Liver (tissue), 9 donors: ENCODE results near the gene UNC5CL. TPM values are rescaled to one million over a fixed set of nuclear protein-coding genes. Genes with fewer than 3 reads are reported as not detected.

Experiments
- DNase-seq: peaks from one replicate; pipeline ENCODE4 v3.0.0-alpha.2; 2017; ENCODE audit warnings: low spot score
- H3K27ac ChIP-seq, 2 donors: one replicate each; pipeline ENCODE4 v1.7.0; 2013; ENCODE audit warnings: inconsistent platforms in 2 of 2, low read length in 2 of 2, control low read depth in 1 of 2, low read depth in 1 of 2, mild to moderate bottlenecking in 1 of 2
- H3K27me3 ChIP-seq, 4 donors: one replicate each; pipeline versions ENCODE4 v1.6.1 to v1.7.0; 2013; ENCODE audit warnings: low read length in 3 of 4, inconsistent platforms in 1 of 4, mild to moderate bottlenecking in 1 of 4, moderate library complexity in 1 of 4; ENCODE audit not compliant: control insufficient read depth in 4 of 4, insufficient read depth in 4 of 4
- H3K36me3 ChIP-seq, 4 donors: one replicate each; pipeline versions ENCODE4 v1.6.1 to v1.7.0; 2013; ENCODE audit warnings: low read length in 3 of 4, mild to moderate bottlenecking in 3 of 4, low read depth in 1 of 4, moderate library complexity in 1 of 4; ENCODE audit not compliant: control insufficient read depth in 4 of 4, insufficient read depth in 3 of 4
- H3K4me1 ChIP-seq, 4 donors: one replicate each; pipeline versions ENCODE4 v1.6.1 to v1.7.0; 2013; ENCODE audit warnings: low read length in 3 of 4, mild to moderate bottlenecking in 3 of 4, moderate library complexity in 1 of 4; ENCODE audit not compliant: control insufficient read depth in 4 of 4, insufficient read depth in 4 of 4
- H3K4me3 ChIP-seq, 3 donors: one replicate each; pipeline versions ENCODE4 v1.6.1 to v1.7.0; 2013; ENCODE audit warnings: low read length in 3 of 3, control low read depth in 1 of 3, low read depth in 1 of 3, mild to moderate bottlenecking in 1 of 3
- H3K9ac ChIP-seq, 2 donors: one replicate each; pipeline ENCODE4 v1.7.0; 2013; ENCODE audit warnings: low read length in 2 of 2, mild to moderate bottlenecking in 2 of 2, moderate library complexity in 2 of 2, control low read depth in 1 of 2, low read depth in 1 of 2
- H3K9me3 ChIP-seq, 4 donors: one replicate each; pipeline versions ENCODE4 v1.6.1 to v1.7.0; 2013; ENCODE audit warnings: low read length in 3 of 4; ENCODE audit not compliant: control insufficient read depth in 4 of 4
- CTCF ChIP-seq: fragments of 150-350 bp; IDR thresholded peaks from 2 replicates; pipeline ENCODE4 v1.5.1; 2017; ENCODE audit warnings: improper control_type of control experiment, low read depth, low read length; ENCODE audit not compliant: missing input control
- EGR1 ChIP-seq, 2 donors: IDR thresholded peaks; 2 replicates each; pipeline ENCODE4 v1.6.1; 2016 to 2018; ENCODE audit warnings: antibody characterized with exemption in 2 of 2, low read depth in 2 of 2
- FOXA2 ChIP-seq: IDR thresholded peaks from 2 replicates; pipeline ENCODE4 v1.6.1; 2016; ENCODE audit warnings: antibody characterized with exemption
- GABPA ChIP-seq, 2 donors: IDR thresholded peaks in 1 of 2; conservative IDR thresholded peaks in 1 of 2; 2 replicates each; pipeline ENCODE4 v1.6.1; 2016; ENCODE audit warnings: antibody characterized with exemption in 2 of 2, mild to moderate bottlenecking in 1 of 2, moderate library complexity in 1 of 2
- HNF4A ChIP-seq, 2 donors: conservative IDR thresholded peaks; 2 replicates each; pipeline ENCODE4 v1.6.1; 2016; ENCODE audit warnings: antibody characterized with exemption in 2 of 2, mild to moderate bottlenecking in 2 of 2
- HNF4G ChIP-seq: IDR thresholded peaks from 2 replicates; pipeline ENCODE4 v1.6.1; 2016; ENCODE audit warnings: antibody characterized with exemption
- JUND ChIP-seq, 2 donors: IDR thresholded peaks; 2 replicates each; pipeline ENCODE4 v1.6.1; 2016; ENCODE audit warnings: antibody characterized with exemption in 2 of 2
- MAX ChIP-seq: IDR thresholded peaks from 2 replicates; pipeline ENCODE4 v1.6.1; 2016; ENCODE audit warnings: antibody characterized with exemption
- RAD21 ChIP-seq, 2 donors: IDR thresholded peaks; 2 replicates each; pipeline ENCODE4 v1.6.1; 2016; ENCODE audit warnings: antibody characterized with exemption in 2 of 2, mild to moderate bottlenecking in 2 of 2
- RXRA ChIP-seq, 2 donors: IDR thresholded peaks; 2 replicates each; pipeline ENCODE4 v1.6.1; 2017 to 2018; ENCODE audit warnings: antibody characterized with exemption in 2 of 2, mild to moderate bottlenecking in 1 of 2
- SP1 ChIP-seq: IDR thresholded peaks from 2 replicates; pipeline ENCODE4 v1.6.1; 2018; ENCODE audit warnings: antibody characterized with exemption, mild to moderate bottlenecking
- YY1 ChIP-seq: IDR thresholded peaks from 2 replicates; pipeline ENCODE4 v1.6.1; 2016; ENCODE audit warnings: antibody characterized with exemption, mild to moderate bottlenecking
- ZBTB33 ChIP-seq: IDR thresholded peaks from 2 replicates; pipeline ENCODE4 v1.6.1; 2016; ENCODE audit warnings: antibody characterized with exemption
- WGBS: extraction: QIAGEN DNeasy Blood & Tissue Kit; methylation state at CpG from one replicate; pipeline ENCODE4 v1.1.7; 2013; 5-methylcytosine and 5-hydroxymethylcytosine counted together
- polyA plus RNA-seq, 2 donors: library from polyadenylated mRNA; stranded (reverse) in 1 of 2; unstranded in 1 of 2; fragments of 200-250 nt in 1 of 2; fragments of >200 nt in 1 of 2; fragmentation: Nextera tagmentation in 1 of 2; extraction: Ambion mirVana in 1 of 2; gene quantifications; one replicate each; pipeline versions ENCODE4 v1.2.1 to v1.2.3, GENCODE V29; 2013 to 2015
- total RNA-seq, 2 donors: library from RNA; depleted of rRNA; stranded (reverse); fragments of >200 nt; gene quantifications; one replicate each; pipeline ENCODE4 v1.2.3, GENCODE V29; 2014
- TF ChIP-seq, protein P1 (sequence below): IDR thresholded peaks from 2 replicates; pipeline ENCODE4 v1.6.1; 2016; ENCODE audit warnings: antibody characterized with exemption, mild to moderate bottlenecking
- TF ChIP-seq, protein P2 (sequence below): IDR thresholded peaks from 2 replicates; pipeline ENCODE4 v1.6.1; 2016; ENCODE audit warnings: antibody characterized with exemption
- donor health status: healthy.
- donor health status: healthy.
- donor health status: healthy.
- donor health status: healthy.
- donor health status: healthy.

The UNC5CL gene
- total and polyA plus RNA-seq, 4 donors, result 4.7 to 41.9 (median 17.2) TPM

- peak; percentile 83 for DNase-seq
- TF ChIP-seq RAD21 (IDR thresholded peaks at IDR 0.05) (no peak), JUND (IDR thresholded peaks at IDR 0.05) (peak in 1 of 2 donors; percentile 1)
- H3K27ac ChIP-seq, result peak overlapping the region; percentile 83 to 87
- peaks cover 12 to 68% (median 50%) of the 10 kb centered on the region in 4 donors for H3K4me1 ChIP-seq
- H3K4me3 ChIP-seq, result no peak overlapping the region
- no peak overlapping the region for H3K9ac ChIP-seq
- H3K36me3 ChIP-seq, result no peaks in the 10 kb centered on the region
- WGBS, result 85% methylated on average over 1 of the region's 1 CpG
- H3K27me3 ChIP-seq, result no peaks in the 10 kb centered on the region
- H3K9me3 ChIP-seq, result no peaks in the 10 kb centered on the region
Measured at GRCh38 chr6:41040940-41041536, 2.0 kb upstream of the UNC5CL start.

DNA sequence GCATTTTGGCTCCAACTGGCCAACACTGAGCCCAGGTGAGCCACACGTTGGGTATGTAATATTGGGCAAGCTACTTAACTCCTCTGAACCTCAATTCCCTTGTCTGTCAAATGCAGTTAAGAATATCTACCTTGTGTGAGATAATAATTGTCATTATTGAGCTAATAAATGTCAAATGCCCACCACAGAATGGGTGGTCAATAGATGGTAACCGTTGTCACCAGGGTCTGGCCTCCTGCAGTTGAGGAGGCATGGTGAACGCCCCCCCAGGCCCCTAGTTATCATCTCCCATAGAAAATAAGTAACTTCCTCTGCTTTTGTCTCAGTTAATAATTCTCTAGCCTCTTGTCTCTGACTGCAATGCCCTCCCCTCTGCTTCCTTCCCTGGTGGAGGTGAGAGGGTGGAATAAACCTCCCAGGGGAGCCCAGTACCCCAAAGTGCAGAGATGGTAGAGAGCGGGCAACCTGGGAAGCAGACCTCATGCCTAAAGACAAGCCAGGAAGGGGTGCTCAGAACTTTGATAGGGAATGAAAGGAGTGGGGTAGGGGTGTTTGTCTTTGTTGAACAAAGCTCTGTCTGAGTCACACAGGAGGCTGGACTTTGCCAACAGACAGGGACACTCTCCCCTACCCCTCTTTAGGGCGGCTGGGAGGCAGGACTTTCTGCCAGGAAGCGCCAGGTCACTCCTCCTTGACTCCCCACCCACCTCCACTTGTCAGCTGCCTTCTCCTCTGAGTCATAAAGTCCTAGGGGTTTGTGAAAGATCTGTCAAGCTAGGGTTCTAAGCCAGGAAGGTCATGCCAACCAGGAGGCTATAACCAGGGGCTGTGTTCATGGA is 1.3 kb upstream of the UNC5CL start:
- Histone ChIP-seq H3K27ac (peak overlapping the region; percentile 83 to 87), H3K4me1 (peaks cover 11 to 68% (median 48%) of the 10 kb centered on the region in 4 donors), H3K36me3 (no peaks in the 10 kb centered on the region), H3K9ac (no peak overlapping the region), H3K4me3 (peak overlapping the region in 1 of 3 donors; percentile 27), H3K27me3 (no peaks in the 10 kb centered on the region), H3K9me3 (no peaks in the 10 kb centered on the region)
- DNase-seq, result peak; percentile 71
- WGBS, result 28% methylated on average over 6 of the region's 6 CpGs
- TF ChIP-seq ZBTB33, result no peak
- peak in 1 of 2 donors; percentile 57 for TF ChIP-seq EGR1 (IDR thresholded peaks at IDR 0.05; ENCODE audit: low read depth in 2 of 2)
- TF ChIP-seq FOXA2, result no peak
- TF ChIP-seq JUND (IDR thresholded peaks at IDR 0.05), result peak; percentile 94 to 97
- no peak for TF ChIP-seq MAX
- TF ChIP-seq SP1, result peak; percentile 97
- TF ChIP-seq, protein P1, sequence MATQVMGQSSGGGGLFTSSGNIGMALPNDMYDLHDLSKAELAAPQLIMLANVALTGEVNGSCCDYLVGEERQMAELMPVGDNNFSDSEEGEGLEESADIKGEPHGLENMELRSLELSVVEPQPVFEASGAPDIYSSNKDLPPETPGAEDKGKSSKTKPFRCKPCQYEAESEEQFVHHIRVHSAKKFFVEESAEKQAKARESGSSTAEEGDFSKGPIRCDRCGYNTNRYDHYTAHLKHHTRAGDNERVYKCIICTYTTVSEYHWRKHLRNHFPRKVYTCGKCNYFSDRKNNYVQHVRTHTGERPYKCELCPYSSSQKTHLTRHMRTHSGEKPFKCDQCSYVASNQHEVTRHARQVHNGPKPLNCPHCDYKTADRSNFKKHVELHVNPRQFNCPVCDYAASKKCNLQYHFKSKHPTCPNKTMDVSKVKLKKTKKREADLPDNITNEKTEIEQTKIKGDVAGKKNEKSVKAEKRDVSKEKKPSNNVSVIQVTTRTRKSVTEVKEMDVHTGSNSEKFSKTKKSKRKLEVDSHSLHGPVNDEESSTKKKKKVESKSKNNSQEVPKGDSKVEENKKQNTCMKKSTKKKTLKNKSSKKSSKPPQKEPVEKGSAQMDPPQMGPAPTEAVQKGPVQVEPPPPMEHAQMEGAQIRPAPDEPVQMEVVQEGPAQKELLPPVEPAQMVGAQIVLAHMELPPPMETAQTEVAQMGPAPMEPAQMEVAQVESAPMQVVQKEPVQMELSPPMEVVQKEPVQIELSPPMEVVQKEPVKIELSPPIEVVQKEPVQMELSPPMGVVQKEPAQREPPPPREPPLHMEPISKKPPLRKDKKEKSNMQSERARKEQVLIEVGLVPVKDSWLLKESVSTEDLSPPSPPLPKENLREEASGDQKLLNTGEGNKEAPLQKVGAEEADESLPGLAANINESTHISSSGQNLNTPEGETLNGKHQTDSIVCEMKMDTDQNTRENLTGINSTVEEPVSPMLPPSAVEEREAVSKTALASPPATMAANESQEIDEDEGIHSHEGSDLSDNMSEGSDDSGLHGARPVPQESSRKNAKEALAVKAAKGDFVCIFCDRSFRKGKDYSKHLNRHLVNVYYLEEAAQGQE, result peak; percentile 62
- peak; percentile 89 to 90 for TF ChIP-seq HNF4A (conservative IDR thresholded peaks at IDR 0.05)
- peak in 1 of 2 donors; percentile 11 for TF ChIP-seq GABPA (IDR thresholded peaks at IDR 0.05 in 1 of 2, conservative IDR thresholded peaks at IDR 0.05 in 1 of 2)
- TF ChIP-seq HNF4G, result peak; percentile 78
- TF ChIP-seq, protein P2, sequence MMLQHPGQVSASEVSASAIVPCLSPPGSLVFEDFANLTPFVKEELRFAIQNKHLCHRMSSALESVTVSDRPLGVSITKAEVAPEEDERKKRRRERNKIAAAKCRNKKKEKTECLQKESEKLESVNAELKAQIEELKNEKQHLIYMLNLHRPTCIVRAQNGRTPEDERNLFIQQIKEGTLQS, result peak; percentile 75
- peak; percentile 84 to 87 for TF ChIP-seq RXRA (IDR thresholded peaks at IDR 0.05)
- peak; percentile 56 for TF ChIP-seq YY1
- peak in 1 of 2 donors; percentile 31 for TF ChIP-seq RAD21 (IDR thresholded peaks at IDR 0.05)
- no peak for TF ChIP-seq CTCF
